ENCODE data around the gene ZNF316. TPM values are rescaled to one million over a fixed set of nuclear protein-coding genes. Genes with fewer than 3 reads are reported as not detected.
A peak's percentile ranks its signal among the peaks of the same experiment; 100 is the strongest.

Gene ZNF316
- total and polyA plus RNA-seq, 10 of the 15 experiments (the other 5 are each of a cell fraction or from before 2014, with no cell fraction given), result 0.03 to 28.9 (median 5.7) TPM

DNA sequence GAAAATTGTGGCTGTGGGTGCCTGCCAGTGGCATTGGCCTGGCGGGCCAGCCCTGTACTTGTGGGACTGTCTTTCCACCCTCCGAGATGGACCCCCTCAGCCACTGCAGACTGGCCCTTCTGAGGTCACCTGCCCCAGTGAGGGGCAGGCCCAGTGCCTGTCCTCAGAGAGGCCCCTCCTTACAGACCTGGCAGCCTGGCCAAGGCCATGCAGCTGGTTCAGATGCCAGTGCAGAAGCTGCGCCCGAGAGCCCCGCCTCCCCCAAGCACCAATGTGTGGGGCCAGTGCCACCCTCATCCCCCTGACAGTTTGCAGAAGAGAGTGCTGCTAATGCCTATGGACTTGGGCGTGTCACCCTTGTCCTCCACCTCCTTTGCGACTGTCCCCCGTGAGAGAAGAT lies 10.0 kb downstream of the ZNF316 start:
- peak; percentile 29; the same call in 1 of the 2 replicates for TF ChIP-seq POLR2A (IDR thresholded peaks at IDR 0.05; ENCODE audit: low read depth, low read length)
- TF ChIP-seq YBX1 (IDR thresholded peaks at IDR 0.05), result no peak
- TF ChIP-seq RUNX3 (IDR thresholded peaks at IDR 0.05; ENCODE audit: low read length), result no peak
- no peak for TF ChIP-seq STAT1 (conservative IDR thresholded peaks at IDR 0.05)
- CTCF ChIA-PET, result no interaction called here
- 89% methylated on average over 8 of the region's 8 CpGs for WGBS (ENCODE audit: insufficient coverage, insufficient replicate concordance, low lambda C conversion rate, missing lambda C conversion rate)
- no peak for ATAC-seq
- H3K27ac ChIP-seq (ENCODE audit: control insufficient read depth, insufficient read depth), result no peak overlapping the region
- intact Hi-C loops (cut with micrococcal nuclease; ENCODE audit: unreplicated experiment), result no loop called here
- no peak overlapping the region for H3K4me3 ChIP-seq
- no TSS peak for BruUV-seq (replicated peaks)
- peaks cover 6% of the 10 kb centered on the region; the same call in 2 of the 3 replicates for H3K9me3 ChIP-seq (replicated peaks; ENCODE audit: control insufficient read depth, insufficient read depth, low read length)
- H3K36me3 ChIP-seq (ENCODE audit: control insufficient read depth in 2 of 2, insufficient read depth in 2 of 2, low read length in 1 of 2), result peaks cover 12 to 45% of the 10 kb centered on the region in 2 experiments
- H3K4me1 ChIP-seq (ENCODE audit: control insufficient read depth, insufficient read depth, low read length), result no peaks in the 10 kb centered on the region
- H3K27me3 ChIP-seq (replicated peaks in 1 of 2; ENCODE audit: control insufficient read depth in 2 of 2, insufficient read depth in 2 of 2, low read length in 1 of 2), result no peaks in the 10 kb centered on the region
- H3K9ac ChIP-seq (ENCODE audit: control insufficient read depth, insufficient read depth, low read length), result no peak overlapping the region
- POLR2A ChIA-PET, result no interaction called here
- no peak for FAIRE-seq
- in situ Hi-C loops (cut with MboI), result no loop called here
- RAD21 ChIA-PET (ENCODE audit: unreplicated experiment), result no interaction called here
- no peaks in the 10 kb centered on the region for H3K79me2 ChIP-seq (ENCODE audit: control insufficient read depth, insufficient read depth, low read length)
- H2AFZ ChIP-seq (ENCODE audit: control insufficient read depth, low read depth, low read length), result no peak overlapping the region
- H3K4me2 ChIP-seq (ENCODE audit: control insufficient read depth, insufficient read depth), result no peak overlapping the region
- SMC1A ChIA-PET (ENCODE audit: uncharacterized antibody, unreplicated experiment), result no interaction called here
- no peak for DNase-seq (ENCODE audit: low read depth, low spot score)
- H4K20me1 ChIP-seq (ENCODE audit: control insufficient read depth, insufficient read depth), result no peaks in the 10 kb centered on the region

DNA sequence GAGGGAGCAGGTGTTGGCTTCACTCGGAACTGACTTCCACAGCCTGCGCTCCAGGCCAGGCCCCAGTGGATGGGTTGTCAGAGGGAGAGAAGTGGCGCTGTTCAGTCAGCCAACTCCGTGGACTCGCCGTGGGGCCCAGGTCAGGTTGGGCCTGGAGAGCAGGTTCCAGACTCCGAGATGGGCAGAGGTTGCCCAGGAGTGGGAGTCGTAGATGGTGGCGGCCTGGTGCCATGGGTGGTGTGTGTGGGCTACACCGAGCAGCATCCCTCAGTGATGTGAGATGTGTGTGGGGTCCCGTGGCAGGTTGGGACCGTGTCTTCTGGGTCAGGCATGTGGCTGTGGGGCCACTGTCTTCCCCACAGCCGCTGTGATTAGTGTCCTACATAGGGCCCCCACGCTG lies 10.4 kb downstream of the ZNF316 start:
- RAD21 ChIA-PET (ENCODE audit: unreplicated experiment), result no interaction called here

More for the DNA sequence above, 10.4 kb downstream of the ZNF316 start:
- H3K27ac ChIP-seq (ENCODE audit: control insufficient read depth, insufficient read depth), result no peak overlapping the region
- intact Hi-C loops (cut with micrococcal nuclease; ENCODE audit: unreplicated experiment) (no loop called here), in situ Hi-C loops (cut with MboI) (no loop called here)
- H2AFZ ChIP-seq (ENCODE audit: control insufficient read depth, low read depth, low read length), result no peak overlapping the region
- H3K9me3 ChIP-seq (replicated peaks; ENCODE audit: control insufficient read depth, insufficient read depth, low read length), result peaks cover 11% of the 10 kb centered on the region; the same call in 2 of the 3 replicates
- no peaks in the 10 kb centered on the region for H4K20me1 ChIP-seq (ENCODE audit: control insufficient read depth, insufficient read depth)
- H3K79me2 ChIP-seq (ENCODE audit: control insufficient read depth, insufficient read depth, low read length), result no peaks in the 10 kb centered on the region
- H3K4me3 ChIP-seq, result no peak overlapping the region
- no peak for FAIRE-seq
- ChIA-PET POLR2A (no interaction called here), CTCF (no interaction called here), SMC1A (ENCODE audit: uncharacterized antibody, unreplicated experiment) (no interaction called here)
- no TSS peak for BruUV-seq (replicated peaks)
- no peak for ATAC-seq
- H3K4me1 ChIP-seq (ENCODE audit: control insufficient read depth, insufficient read depth, low read length), result no peaks in the 10 kb centered on the region
- WGBS (ENCODE audit: insufficient coverage, insufficient replicate concordance, low lambda C conversion rate, missing lambda C conversion rate), result 96% methylated on average over 14 of the region's 14 CpGs
- no peak for DNase-seq (ENCODE audit: low read depth, low spot score)
- no peak overlapping the region for H3K9ac ChIP-seq (ENCODE audit: control insufficient read depth, insufficient read depth, low read length)
- TF ChIP-seq MTA3 (IDR thresholded peaks at IDR 0.05; ENCODE audit: borderline replicate concordance, low read length), result no peak
- no peak for TF ChIP-seq RAD51 (IDR thresholded peaks at IDR 0.05)
- no peak for TF ChIP-seq POLR2A (IDR thresholded peaks at IDR 0.05; ENCODE audit: low read depth, low read length)
- TF ChIP-seq, protein P1, sequence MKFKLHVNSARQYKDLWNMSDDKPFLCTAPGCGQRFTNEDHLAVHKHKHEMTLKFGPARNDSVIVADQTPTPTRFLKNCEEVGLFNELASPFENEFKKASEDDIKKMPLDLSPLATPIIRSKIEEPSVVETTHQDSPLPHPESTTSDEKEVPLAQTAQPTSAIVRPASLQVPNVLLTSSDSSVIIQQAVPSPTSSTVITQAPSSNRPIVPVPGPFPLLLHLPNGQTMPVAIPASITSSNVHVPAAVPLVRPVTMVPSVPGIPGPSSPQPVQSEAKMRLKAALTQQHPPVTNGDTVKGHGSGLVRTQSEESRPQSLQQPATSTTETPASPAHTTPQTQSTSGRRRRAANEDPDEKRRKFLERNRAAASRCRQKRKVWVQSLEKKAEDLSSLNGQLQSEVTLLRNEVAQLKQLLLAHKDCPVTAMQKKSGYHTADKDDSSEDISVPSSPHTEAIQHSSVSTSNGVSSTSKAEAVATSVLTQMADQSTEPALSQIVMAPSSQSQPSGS (IDR thresholded peaks at IDR 0.05; ENCODE audit: low read length), result no peak
- no peak for TF ChIP-seq HCFC1 (IDR thresholded peaks at IDR 0.05; ENCODE audit: low read length)
- TF ChIP-seq NBN (IDR thresholded peaks at IDR 0.05), result no peak
- TF ChIP-seq FOXM1 (IDR thresholded peaks at IDR 0.05; ENCODE audit: low read depth, low read length), result no peak
- peaks cover 12 to 48% of the 10 kb centered on the region in 2 experiments for H3K36me3 ChIP-seq (ENCODE audit: control insufficient read depth in 2 of 2, insufficient read depth in 2 of 2, low read length in 1 of 2)
- H3K4me2 ChIP-seq (ENCODE audit: control insufficient read depth, insufficient read depth), result no peak overlapping the region
- no peaks in the 10 kb centered on the region for H3K27me3 ChIP-seq (replicated peaks in 1 of 2; ENCODE audit: control insufficient read depth in 2 of 2, insufficient read depth in 2 of 2, low read length in 1 of 2)
